AG04450 (cell line): ENCODE data around the gene SNAP23. TPM values are rescaled to one million over a fixed set of nuclear protein-coding genes. Genes with fewer than 3 reads are reported as not detected.
A peak's percentile ranks its signal among the peaks of the same experiment; 100 is the strongest.

ENCODE experiments used
- CTCF ChIA-PET: fragments of 300-600, 350-600 bp; formaldehyde crosslinking; extraction: SDS; loops from one replicate; lab custom pipeline; 2022; ENCODE audit warnings: antibody characterized with exemption, inconsistent platforms; lab: Charles Lee
- POLR2A ChIA-PET: fragments of 350-600 bp; formaldehyde crosslinking; extraction: SDS; loops from one replicate; lab custom pipeline; 2021; ENCODE audit warnings: antibody characterized with exemption, inconsistent platforms; lab: Yijun Ruan, JAX
- DNase-seq: peaks from one replicate; pipeline ENCODE4 v3.0.0-alpha.2; 2011; ENCODE audit warnings: low read depth, low spot score
- H3K27ac ChIP-seq: one replicate; pipeline ENCODE4 v1.5.1; 2012; ENCODE audit warnings: low read depth, low read length, control low read depth
- H3K27me3 ChIP-seq: one replicate; pipeline ENCODE4 v1.6.0; 2012; ENCODE audit warnings: low read length; ENCODE audit not compliant: control insufficient read depth, insufficient read depth
- H3K4me3 ChIP-seq: 2 replicates; pipeline ENCODE4 v1.5.1; 2011; ENCODE audit warnings: mild to moderate bottlenecking, low read depth, low read length, control low read depth
- H3K9me3 ChIP-seq: 2 replicates; pipeline ENCODE4 v1.5.1; 2012; ENCODE audit warnings: low read length; ENCODE audit not compliant: control insufficient read depth, insufficient read depth
- polyA plus RNA-seq: library from polyadenylated mRNA; depleted of rRNA; stranded (reverse); fragments of >200 nt; gene quantifications from 2 replicates; pipeline ENCODE4 v1.2.3, GENCODE V29; 2011; rRNA removed
- TF ChIP-seq, protein P1 (sequence below): IDR thresholded peaks from 2 replicates; pipeline ENCODE4 v1.5.1; 2011; ENCODE audit warnings: low read depth, low read length, control low read depth, inconsistent platforms

SNAP23 gene
- polyA plus RNA-seq, 1 experiment = 83.7 TPM

DNA sequence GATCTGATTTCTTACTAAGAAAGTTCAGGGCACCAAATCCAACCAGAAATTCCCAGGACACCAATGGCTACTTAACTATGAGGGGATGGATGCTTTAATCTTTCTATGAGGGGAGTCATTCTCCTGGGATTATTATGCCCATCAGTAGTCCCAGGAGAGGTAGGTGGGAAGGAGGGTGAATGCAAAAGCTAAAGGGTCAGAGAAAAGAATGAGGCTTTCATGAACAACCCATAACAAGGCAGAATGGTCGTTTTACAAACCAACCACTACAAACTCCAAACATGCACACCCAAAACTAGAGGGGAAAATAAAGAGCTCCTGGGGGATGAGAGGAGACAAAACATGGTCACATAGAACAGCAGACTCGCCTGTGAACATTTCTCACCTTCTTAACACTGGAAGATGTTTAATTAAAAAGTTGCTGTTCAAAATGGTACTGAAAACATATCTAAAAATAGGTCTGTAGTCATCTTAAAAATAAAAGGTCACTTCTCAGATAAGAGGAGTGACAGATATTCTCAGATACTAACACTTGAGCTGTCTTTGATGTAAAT is 83.6 kb downstream of the SNAP23 start:
- ChIA-PET CTCF (interaction anchor here (0.7 kb wide), 1 partner anchor 343 kb away, joined by 5 read pairs; no protein-coding TSS in a partner anchor), POLR2A (no interaction called here)
- Histone ChIP-seq H3K9me3 (no peaks in the 10 kb centered on the region; the same call in 1 of the 2 replicates), H3K27ac (no peak overlapping the region), H3K4me3 (no peak overlapping the region), H3K27me3 (no peaks in the 10 kb centered on the region)
- TF ChIP-seq, protein P1, sequence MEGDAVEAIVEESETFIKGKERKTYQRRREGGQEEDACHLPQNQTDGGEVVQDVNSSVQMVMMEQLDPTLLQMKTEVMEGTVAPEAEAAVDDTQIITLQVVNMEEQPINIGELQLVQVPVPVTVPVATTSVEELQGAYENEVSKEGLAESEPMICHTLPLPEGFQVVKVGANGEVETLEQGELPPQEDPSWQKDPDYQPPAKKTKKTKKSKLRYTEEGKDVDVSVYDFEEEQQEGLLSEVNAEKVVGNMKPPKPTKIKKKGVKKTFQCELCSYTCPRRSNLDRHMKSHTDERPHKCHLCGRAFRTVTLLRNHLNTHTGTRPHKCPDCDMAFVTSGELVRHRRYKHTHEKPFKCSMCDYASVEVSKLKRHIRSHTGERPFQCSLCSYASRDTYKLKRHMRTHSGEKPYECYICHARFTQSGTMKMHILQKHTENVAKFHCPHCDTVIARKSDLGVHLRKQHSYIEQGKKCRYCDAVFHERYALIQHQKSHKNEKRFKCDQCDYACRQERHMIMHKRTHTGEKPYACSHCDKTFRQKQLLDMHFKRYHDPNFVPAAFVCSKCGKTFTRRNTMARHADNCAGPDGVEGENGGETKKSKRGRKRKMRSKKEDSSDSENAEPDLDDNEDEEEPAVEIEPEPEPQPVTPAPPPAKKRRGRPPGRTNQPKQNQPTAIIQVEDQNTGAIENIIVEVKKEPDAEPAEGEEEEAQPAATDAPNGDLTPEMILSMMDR = no peak
- DNase-seq = no peak

DNA sequence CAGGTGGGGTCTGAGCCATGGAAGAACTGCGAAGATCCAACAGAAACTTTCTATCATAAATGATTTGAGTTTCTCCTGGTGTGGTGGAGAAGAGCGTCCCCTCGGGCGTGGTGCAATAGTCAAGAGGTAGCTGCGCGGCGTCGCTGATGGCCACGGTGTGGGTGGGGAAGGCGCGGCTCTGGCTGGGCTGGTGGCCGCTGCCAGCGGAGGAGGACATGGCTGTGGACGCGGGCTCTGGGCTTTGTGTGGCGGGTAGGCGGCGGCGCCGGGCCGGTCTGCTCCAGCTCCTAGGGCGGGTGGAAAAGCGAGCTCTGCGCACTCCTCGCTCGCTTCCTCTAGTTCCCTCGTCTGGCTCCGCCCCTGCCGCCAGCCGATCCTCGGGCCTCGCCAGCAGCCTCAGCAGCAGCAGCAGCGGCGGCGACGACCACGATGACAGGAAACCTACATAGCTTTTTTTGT is 85.9 kb downstream of the SNAP23 start:
- no peaks in the 10 kb centered on the region for H3K9me3 ChIP-seq
- H3K27ac ChIP-seq = peak overlapping the region; percentile 39
- no peaks in the 10 kb centered on the region for H3K27me3 ChIP-seq
- ChIA-PET CTCF (interaction anchor here (1.1 kb wide), 1 partner anchor 11 kb away, joined by 3 read pairs; no protein-coding TSS in a partner anchor), POLR2A (interaction anchor here (0.6 kb wide), 1 partner anchor 137 kb away, joined by 3 read pairs; no protein-coding TSS in a partner anchor)
- peak overlapping the region; percentile 61 for H3K4me3 ChIP-seq
- no peak for DNase-seq
- TF ChIP-seq, protein P1 = no peak

Other genes with a start within 250 kb of the SNAP23 start
- 14.6 and 16.5 TPM in 2 replicates for gene GANC, start 222.4 kb upstream of the SNAP23 start, polyA plus RNA-seq
- gene TMEM87A, start 222.2 kb upstream of the SNAP23 start, polyA plus RNA-seq = 27.2 and 37.4 TPM in 2 replicates
- 1.1 and 1.2 TPM in 2 replicates for gene CAPN3, start 136.1 kb upstream of the SNAP23 start, polyA plus RNA-seq
- 60.8 and 67.4 TPM in 2 replicates for gene ZNF106, start 4.5 kb upstream of the SNAP23 start, polyA plus RNA-seq
- 18.2 and 18.3 TPM in 2 replicates for gene LRRC57, start 53.2 kb downstream of the SNAP23 start, polyA plus RNA-seq
- 26.4 and 30.6 TPM in 2 replicates for gene HAUS2, start 53.2 kb downstream of the SNAP23 start, polyA plus RNA-seq
- gene STARD9, start 80.0 kb downstream of the SNAP23 start, polyA plus RNA-seq = 2.2 and 3.0 TPM in 2 replicates
- gene CDAN1, start 241.5 kb downstream of the SNAP23 start, polyA plus RNA-seq = 3.9 and 4.4 TPM in 2 replicates